Mucosa of rectum (tissue), 2 donors: ENCODE results near the gene KCNJ1.

Experiments used
- H3K27ac ChIP-seq, 2 donors: one replicate each; pipeline ENCODE4 v1.7.0; 2013; ENCODE audit warnings: inconsistent platforms in 2 of 2, low read depth in 2 of 2, low read length in 2 of 2
- H3K27me3 ChIP-seq, 2 donors: one replicate each; pipeline ENCODE4 v1.7.0; 2013; ENCODE audit warnings: low read length in 2 of 2; ENCODE audit not compliant: control insufficient read depth in 2 of 2, insufficient read depth in 2 of 2
- H3K36me3 ChIP-seq, 2 donors: one replicate each; pipeline ENCODE4 v1.7.0; 2013; ENCODE audit warnings: low read length in 2 of 2; ENCODE audit not compliant: control insufficient read depth in 2 of 2, insufficient read depth in 2 of 2
- H3K4me1 ChIP-seq, 2 donors: one replicate each; pipeline ENCODE4 v1.7.0; 2013; ENCODE audit warnings: low read length in 2 of 2, mild to moderate bottlenecking in 1 of 2; ENCODE audit not compliant: control insufficient read depth in 2 of 2, insufficient read depth in 2 of 2
- H3K4me3 ChIP-seq, 2 donors: one replicate each; pipeline ENCODE4 v1.7.0; 2013; ENCODE audit warnings: low read length in 2 of 2
- H3K9ac ChIP-seq, 2 donors: one replicate each; pipeline ENCODE4 v1.7.0; 2013; ENCODE audit warnings: low read length in 2 of 2, low read depth in 1 of 2, mild to moderate bottlenecking in 1 of 2
- H3K9me3 ChIP-seq, 2 donors: one replicate each; pipeline ENCODE4 v1.7.0; 2013; ENCODE audit warnings: low read length in 2 of 2; ENCODE audit not compliant: control insufficient read depth in 2 of 2
- donor health status: healthy.
- donor health status: Normal muscosa, but diverticular disease.

Gene KCNJ1

DNA sequence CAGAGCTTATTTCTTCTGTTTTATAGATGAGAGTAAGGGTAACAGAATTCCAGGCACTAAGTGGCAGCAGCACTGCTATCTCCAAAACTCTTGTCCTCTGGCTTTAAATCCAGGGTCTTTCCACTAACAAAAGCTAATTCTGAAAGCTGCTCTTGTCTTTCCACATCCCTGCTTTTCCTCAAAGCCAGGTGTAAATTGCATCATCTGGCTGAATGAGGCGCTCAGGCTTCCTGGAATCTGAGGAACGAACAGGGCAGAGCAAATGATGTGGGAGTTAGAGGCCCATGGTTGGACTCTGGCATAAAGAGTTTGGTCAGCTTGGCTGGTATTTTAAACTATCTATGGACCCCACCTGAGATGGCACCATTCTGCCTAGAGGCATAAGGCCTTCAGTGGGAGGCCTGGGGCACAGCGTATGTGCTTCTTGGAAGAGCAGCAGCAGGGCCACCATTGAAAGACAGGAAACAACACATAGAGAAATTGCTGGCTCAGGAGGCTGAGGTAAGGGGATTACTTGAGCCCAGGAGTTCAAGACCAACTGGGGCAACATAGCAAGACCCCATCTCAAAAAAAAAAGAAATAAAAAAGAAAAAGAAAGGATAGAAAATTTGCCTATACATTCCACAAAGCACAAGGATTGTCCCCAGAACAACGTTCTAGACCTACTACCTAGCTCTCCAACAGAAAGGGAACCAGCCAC is 25.9 kb upstream of the KCNJ1 start:
- H3K9ac ChIP-seq: no peak overlapping the region
- no peak overlapping the region for H3K4me3 ChIP-seq
- H3K9me3 ChIP-seq: no peaks in the 10 kb centered on the region
- peaks cover 10 to 17% of the 10 kb centered on the region in 2 donors for H3K4me1 ChIP-seq
- no peak overlapping the region for H3K27ac ChIP-seq
- H3K27me3 ChIP-seq: peaks cover 12 to 20% of the 10 kb centered on the region in 2 donors
- H3K36me3 ChIP-seq: no peaks in the 10 kb centered on the region

DNA sequence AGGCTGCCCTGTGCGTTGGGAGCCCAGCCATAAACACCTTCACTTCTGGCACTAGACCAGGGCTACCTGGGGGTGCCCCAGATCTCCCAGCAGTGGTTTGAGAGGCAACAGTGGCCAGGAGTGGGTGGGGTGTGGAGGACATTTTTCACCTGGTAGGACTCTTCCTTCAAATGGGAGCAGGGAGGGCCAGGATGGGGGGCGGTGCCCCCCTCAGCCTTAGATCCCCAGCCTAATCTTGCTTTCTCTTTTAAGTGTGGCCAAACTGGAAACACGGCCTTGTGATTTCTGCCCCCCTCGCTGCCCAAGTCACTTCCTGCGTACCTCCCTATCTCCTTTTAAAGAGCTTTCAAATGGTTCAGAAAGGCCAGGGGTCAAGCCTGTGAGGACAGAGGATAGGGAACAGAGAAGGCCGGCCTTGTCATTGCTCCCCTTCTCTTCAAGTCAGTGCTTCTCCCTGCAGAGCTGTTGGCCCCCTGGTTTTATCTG is 24.9 kb upstream of the KCNJ1 start:
- Histone ChIP-seq H3K27me3 (peaks cover 14 to 20% of the 10 kb centered on the region in 2 donors), H3K4me1 (peaks cover 10 to 17% of the 10 kb centered on the region in 2 donors), H3K9me3 (no peaks in the 10 kb centered on the region), H3K36me3 (no peaks in the 10 kb centered on the region), H3K27ac (no peak overlapping the region), H3K9ac (peak overlapping the region in 1 of 2 donors; percentile 10), H3K4me3 (no peak overlapping the region)

DNA sequence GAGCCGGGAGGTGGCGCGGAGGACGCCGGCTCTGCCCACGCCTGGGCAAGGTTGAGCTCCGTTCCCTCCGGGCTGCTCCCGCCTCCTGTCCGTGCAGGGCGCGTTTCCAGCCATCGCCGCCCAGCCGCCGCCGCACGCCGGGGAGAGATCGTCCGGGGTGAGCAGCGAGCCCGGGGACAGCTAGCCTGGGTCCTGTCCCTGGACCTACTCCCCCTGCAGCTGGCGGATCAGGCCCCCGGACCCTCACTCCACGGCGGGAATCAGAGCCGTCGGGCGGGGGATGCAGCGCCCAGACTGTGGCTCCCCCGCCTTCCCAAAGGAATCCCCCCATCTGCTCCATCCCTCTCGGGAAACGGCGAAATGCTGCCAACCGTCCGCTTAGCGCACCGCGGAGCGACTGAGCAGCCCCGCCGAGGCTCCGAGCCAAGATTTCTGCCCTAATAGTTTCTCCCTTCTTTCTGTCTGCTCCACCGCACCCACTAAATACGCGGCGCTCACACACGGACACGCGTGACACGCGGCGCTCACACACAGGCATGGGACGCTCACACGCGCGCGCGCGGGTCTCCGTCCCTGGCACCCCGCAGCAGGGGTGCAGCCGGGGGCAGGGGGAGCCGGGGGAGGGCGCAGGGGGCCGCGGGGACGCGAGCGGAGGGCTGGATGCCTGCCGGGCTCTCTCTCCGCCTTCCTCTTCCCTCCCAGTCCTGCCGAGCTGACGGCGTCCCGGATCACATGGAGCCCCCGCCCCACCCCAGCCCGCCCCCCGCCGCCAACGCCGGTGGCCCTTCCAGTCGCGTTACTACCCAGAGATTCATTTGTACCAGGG is 23.7 kb upstream of the KCNJ1 start, which contains the start of gene KCNJ5:
KCNJ5 (plus strand) TSS at position 814 of the 826 bp plus-strand sequence. CDS start 19,918 bp downstream, outside the sequence.
- H3K9me3 ChIP-seq: no peaks in the 10 kb centered on the region
- peak within 1 kb of the TSS in 1 of 2 donors; percentile 11 for H3K9ac ChIP-seq
- peak within 1 kb of the TSS; percentile 60 to 62 for H3K4me3 ChIP-seq
- H3K36me3 ChIP-seq: no peaks in the 10 kb centered on the region
- H3K27me3 ChIP-seq: peaks cover 14 to 20% of the 10 kb centered on the region in 2 donors
- H3K27ac ChIP-seq: no peak within 1 kb of the TSS
- peaks cover 10 to 17% of the 10 kb centered on the region in 2 donors for H3K4me1 ChIP-seq

DNA sequence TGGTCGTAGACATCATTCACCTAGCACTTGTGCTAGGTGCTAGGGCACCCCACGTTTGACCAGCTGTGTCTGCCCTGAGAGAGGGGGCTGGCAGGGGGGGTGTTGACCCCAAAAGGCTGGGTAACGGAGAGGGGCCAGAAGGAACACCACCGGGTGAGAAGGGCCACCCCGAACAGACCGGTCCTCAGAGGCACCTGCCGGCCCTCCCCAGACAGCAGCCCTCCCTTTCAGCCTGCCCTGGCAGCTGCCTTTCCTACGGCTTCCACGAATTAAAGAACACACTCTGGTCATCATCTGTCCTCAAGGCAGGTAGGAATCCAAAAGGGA is 23.1 kb upstream of the KCNJ1 start:
- Histone ChIP-seq H3K27ac (no peak overlapping the region), H3K9me3 (no peaks in the 10 kb centered on the region), H3K36me3 (no peaks in the 10 kb centered on the region), H3K27me3 (peaks cover 14 to 20% of the 10 kb centered on the region in 2 donors), H3K4me3 (peak overlapping the region; percentile 13 to 60), H3K4me1 (peaks cover 10 to 17% of the 10 kb centered on the region in 2 donors), H3K9ac (no peak overlapping the region)

DNA sequence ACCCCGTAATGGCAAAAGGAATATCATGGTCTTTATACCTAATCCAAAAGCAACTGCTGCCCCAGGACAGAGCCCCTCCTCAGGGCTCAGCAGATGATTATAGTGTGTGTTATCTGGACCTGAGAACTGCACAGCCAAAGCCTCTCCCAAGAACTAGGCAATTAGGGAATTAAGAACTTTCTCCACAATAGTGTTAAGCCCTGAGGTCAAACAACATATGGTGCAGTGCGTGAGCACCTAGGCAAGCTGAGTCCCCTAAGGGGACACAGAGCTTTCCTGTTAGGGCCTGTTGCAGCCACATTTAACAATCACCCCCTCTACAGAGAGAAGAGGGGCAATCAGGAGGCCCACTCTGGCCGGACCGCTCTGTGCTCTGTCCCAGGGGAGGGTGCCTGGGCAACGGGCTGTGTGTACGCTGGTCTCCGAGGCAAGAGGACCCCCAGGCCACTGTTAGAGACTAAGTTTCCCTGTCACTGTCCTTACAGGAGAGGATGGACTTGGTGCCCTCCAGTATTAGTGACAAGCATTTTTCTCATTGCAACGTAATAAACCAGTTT is 22.6 kb upstream of the KCNJ1 start:
- Histone ChIP-seq H3K27ac (no peak overlapping the region), H3K4me3 (no peak overlapping the region), H3K27me3 (peaks cover 14 to 20% of the 10 kb centered on the region in 2 donors), H3K4me1 (peaks cover 9 to 14% of the 10 kb centered on the region in 2 donors), H3K9ac (no peak overlapping the region), H3K36me3 (no peaks in the 10 kb centered on the region), H3K9me3 (no peaks in the 10 kb centered on the region)

DNA sequence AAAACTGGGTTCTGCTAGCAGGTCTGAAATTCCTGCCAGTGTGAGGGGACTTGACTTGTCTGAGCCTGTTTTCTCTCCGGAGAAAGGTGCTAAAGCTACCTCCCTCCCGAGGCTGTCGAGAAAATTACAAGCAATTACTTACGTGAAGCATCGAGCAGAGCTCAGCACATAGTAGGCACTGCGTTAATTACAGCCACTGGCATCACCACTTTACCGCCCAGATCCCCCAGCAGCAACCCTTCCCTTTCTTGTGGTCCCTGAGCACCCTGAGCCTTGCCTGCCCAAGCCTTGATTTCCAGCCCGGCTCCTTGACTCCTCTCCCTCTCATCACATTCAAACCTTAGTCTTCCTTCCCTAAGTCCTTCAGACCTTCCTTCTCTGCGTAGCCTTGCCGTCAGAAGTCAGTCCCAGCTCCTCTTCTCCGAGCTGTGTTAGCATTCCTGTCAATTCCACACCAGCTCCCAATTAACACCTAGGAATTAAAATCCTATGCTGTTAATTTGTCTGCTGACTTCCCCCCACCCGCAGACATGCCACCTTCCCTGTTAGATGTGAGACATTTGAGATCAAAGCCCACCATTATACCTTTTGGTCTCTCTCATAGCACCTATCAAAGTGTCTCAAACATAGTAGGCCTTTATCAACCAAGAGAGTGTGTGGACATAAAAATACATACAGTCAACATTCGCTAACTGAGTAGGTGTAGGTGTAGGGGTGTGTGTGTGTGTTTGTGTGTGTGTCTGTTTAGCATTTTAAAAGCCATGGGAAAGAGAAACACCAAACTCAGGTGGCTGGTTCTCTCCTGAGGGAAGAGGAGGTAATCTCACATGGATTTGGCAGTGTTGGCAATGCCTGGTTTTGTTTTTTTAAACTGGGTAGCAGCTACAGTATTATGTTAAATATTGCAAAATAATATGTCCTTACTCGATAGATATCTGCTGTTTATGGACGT is 21.2 kb upstream of the KCNJ1 start:
- Histone ChIP-seq H3K36me3 (no peaks in the 10 kb centered on the region), H3K27ac (no peak overlapping the region), H3K9ac (no peak overlapping the region), H3K4me3 (no peak overlapping the region), H3K4me1 (peaks cover 6 to 7% of the 10 kb centered on the region in 2 donors), H3K27me3 (peaks cover 14 to 22% of the 10 kb centered on the region in 2 donors), H3K9me3 (no peaks in the 10 kb centered on the region)

DNA sequence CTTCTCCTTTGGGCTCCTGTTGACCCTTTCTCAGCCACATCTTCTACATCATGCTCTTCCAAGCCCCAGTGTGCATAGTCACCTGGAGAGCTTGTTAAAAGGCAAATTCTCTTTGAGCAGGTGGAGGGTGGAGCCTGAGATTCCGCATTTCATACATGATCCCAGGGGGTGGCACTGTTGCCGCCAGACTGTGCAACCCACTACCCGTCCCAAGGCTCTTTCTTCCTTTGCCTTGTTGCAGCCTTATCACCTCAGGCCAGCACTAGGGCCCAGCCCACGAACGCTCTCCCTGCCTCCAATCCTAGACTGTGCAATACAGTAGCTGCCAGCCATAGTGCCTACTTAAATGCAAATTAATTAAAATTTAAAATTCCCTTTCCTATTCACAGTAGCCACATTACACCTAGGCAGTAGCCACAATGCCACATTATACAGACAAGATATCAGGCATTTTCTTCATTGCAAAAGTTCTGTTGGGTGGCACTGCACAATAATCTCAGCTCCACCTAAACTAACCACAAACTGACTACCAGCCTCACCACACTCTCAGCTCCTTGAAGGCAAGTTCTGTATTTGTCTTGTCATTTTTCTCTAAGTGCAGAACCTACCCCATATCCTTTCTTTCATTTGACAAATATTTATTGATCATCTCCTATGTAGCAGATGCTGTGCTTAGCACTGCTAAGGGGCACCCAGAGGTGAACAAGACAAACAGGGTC is 19.5 kb upstream of the KCNJ1 start:
- no peaks in the 10 kb centered on the region for H3K36me3 ChIP-seq
- H3K27me3 ChIP-seq: peaks cover 14 to 24% of the 10 kb centered on the region in 2 donors
- H3K9ac ChIP-seq: no peak overlapping the region
- H3K4me1 ChIP-seq: peaks cover 6 to 7% of the 10 kb centered on the region in 2 donors
- no peak overlapping the region for H3K4me3 ChIP-seq
- H3K27ac ChIP-seq: no peak overlapping the region
- no peaks in the 10 kb centered on the region for H3K9me3 ChIP-seq

DNA sequence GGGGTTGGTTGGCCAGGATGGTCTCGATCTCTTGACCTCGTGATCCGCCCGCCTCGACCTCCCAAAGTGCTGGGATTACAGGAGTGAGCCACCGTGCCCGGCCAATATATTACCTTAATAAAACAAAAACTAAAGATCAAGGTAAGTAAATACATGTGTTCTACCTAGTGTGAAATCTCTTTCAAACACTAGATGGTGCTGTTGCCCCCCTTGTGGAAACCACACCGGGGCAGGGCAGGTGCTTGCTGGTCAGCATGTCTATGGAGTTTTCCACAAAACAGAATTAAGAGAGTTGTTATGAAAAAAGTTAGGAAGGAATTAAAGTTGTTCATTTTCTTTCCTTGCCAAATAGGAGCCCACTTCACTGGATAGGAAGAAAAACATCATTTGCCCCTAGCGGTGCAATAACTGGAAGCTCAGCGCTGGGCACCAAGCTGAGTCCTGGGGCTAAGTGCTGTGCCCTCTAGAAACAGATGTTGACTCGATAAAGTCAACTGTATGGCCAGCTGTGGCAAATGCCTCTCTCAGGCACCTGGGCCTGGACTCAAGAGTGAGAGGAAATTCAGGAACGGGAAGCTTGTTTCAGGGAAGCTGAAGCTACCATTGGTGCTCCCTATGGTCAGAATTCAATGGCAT is 17.7 kb upstream of the KCNJ1 start:
- Histone ChIP-seq H3K4me3 (no peak overlapping the region), H3K9ac (no peak overlapping the region), H3K27ac (no peak overlapping the region), H3K27me3 (peaks cover 10 to 16% of the 10 kb centered on the region in 2 donors), H3K9me3 (no peaks in the 10 kb centered on the region), H3K36me3 (no peaks in the 10 kb centered on the region), H3K4me1 (no peaks in the 10 kb centered on the region)

DNA sequence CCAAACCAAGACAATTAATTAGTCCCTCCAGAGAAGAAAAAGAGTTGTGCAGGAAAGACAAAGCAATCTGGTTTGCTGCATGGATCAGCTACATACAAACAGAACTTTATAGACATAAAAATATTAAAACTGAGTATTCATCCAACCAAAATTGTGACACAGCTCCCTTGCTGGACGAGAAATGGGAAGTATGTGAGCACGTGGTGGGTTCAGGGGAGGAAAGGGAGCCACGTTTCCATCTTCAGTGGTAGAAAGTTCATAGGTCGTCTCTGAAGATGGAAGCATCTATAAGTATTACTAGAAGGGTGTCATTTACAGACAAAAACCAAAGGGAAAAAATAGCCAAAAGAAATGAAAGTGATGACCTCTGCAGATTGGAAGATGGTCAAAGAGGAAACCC is 17.0 kb upstream of the KCNJ1 start:
- no peaks in the 10 kb centered on the region for H3K36me3 ChIP-seq
- H3K9me3 ChIP-seq: no peaks in the 10 kb centered on the region
- H3K27me3 ChIP-seq: peaks cover 6 to 9% of the 10 kb centered on the region in 2 donors
- no peak overlapping the region for H3K4me3 ChIP-seq
- H3K9ac ChIP-seq: no peak overlapping the region
- no peaks in the 10 kb centered on the region for H3K4me1 ChIP-seq
- H3K27ac ChIP-seq: no peak overlapping the region
